ENCODE results near the gene CD82. TPM values are rescaled to one million over a fixed set of nuclear protein-coding genes. Genes with fewer than 3 reads are reported as not detected.

CD82 gene
- total and polyA plus RNA-seq, 2 of the 13 experiments (the other 11 are each of a cell fraction or from before 2014, with no cell fraction given): 0.05 TPM; not detected in 1

DNA sequence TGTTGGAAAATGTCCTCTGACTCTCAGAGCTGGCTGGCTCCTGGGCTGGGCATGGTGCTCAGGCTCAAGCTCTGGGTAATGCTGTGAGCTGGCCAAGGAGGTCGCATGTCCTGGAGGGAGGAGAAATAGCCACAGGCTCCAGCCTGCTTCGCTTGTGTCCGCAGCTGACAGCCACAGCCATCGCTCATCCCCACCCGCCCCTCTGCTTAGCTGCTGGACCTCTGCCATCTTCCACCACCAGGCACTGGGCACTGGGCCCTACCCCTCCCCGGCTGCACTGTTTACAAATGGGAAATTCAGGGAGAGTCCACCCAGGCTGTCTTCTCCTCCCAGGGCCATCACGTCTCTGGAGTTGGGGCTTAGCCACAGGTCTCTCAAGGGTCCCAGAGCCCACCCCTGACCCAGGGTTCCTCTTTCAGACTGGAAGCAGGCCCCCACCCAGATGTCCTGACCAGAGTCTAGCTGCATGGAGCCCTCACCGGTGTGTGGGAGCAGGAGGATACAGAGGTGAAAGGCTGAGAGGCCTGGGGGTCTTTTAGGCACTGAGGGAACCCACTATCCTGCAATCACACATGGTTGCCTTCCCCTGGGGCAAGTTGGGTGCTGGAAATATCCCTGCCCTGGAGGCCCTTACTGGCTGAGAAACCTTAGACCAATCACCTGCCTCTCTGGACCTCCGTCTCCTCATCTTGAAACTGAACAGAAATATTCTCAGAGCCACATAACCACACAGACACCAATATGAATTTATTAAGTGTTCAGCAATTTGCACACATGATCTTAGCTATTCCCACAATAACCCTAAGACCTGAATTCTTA lies 62.7 kb downstream of the CD82 start:
- FAIRE-seq (no peak), ATAC-seq (no peak), DNase-seq (ENCODE audit: low spot score) (no peak)
- Histone ChIP-seq H3K27me3 (ENCODE audit: control insufficient read depth in 1 of 2, insufficient read depth in 2 of 2, low read length in 2 of 2) (peaks cover 3 to 13% of the 10 kb centered on the region in 2 experiments; a peak in 3 of 5 replicates), H3K4me1 (ENCODE audit: insufficient read depth, low read length) (no peaks in the 10 kb centered on the region), H4K20me1 (ENCODE audit: insufficient read depth, low read length) (no peaks in the 10 kb centered on the region), H3K9me3 (ENCODE audit: low read length) (no peaks in the 10 kb centered on the region), H3K79me2 (ENCODE audit: insufficient read depth, low read length) (no peaks in the 10 kb centered on the region), H2AFZ (ENCODE audit: low read length) (no peak overlapping the region), H3K9ac (ENCODE audit: insufficient read depth, low read depth, low read length) (no peak overlapping the region), H3K4me3 (replicated peaks in 1 of 3; ENCODE audit: insufficient read depth in 1 of 3, low read depth in 2 of 3, low read length in 3 of 3) (no peak overlapping the region), H3K27ac (ENCODE audit: extremely low read length, insufficient read depth, low read length) (no peak overlapping the region), H3K4me2 (ENCODE audit: low read depth, low read length) (no peak overlapping the region), H3K36me3 (replicated peaks in 1 of 2; ENCODE audit: control insufficient read depth in 1 of 2, insufficient read depth in 2 of 2, low read length in 2 of 2) (no peaks in the 10 kb centered on the region)
- no TSS peak for BruUV-seq (replicated peaks)
- no peak for TF ChIP-seq ZNF383 (CRISPR knock-in tag; IDR thresholded peaks at IDR 0.05; ENCODE audit: borderline replicate concordance)
- TF ChIP-seq ZNF282 (IDR thresholded peaks at IDR 0.05; ENCODE audit: partially characterized antibody): no peak
- TF ChIP-seq NR2F2 (IDR thresholded peaks at IDR 0.05; ENCODE audit: borderline replicate concordance, low read depth): no peak
- no peak for TF ChIP-seq YEATS4 (CRISPR knock-in tag; IDR thresholded peaks at IDR 0.05; ENCODE audit: borderline replicate concordance)
- no peak for TF ChIP-seq GMEB2 (CRISPR knock-in tag; IDR thresholded peaks at IDR 0.05; ENCODE audit: low read depth)
- no peak for TF ChIP-seq KAT2B (IDR thresholded peaks at IDR 0.05; ENCODE audit: borderline replicate concordance, low read depth, low read length)
- no peak for TF ChIP-seq SP1 (IDR thresholded peaks at IDR 0.05)
- no peak for TF ChIP-seq SP1 (CRISPR knock-in tag; IDR thresholded peaks at IDR 0.05)
- TF ChIP-seq GPBP1L1 (CRISPR knock-in tag; IDR thresholded peaks at IDR 0.05): no peak
- no peak for TF ChIP-seq ZNF12 (CRISPR knock-in tag; IDR thresholded peaks at IDR 0.05)
- no peak for TF ChIP-seq TCF7 (IDR thresholded peaks at IDR 0.05; ENCODE audit: low read depth)
- no peak for TF ChIP-seq ZFYVE20 (CRISPR knock-in tag; IDR thresholded peaks at IDR 0.05; ENCODE audit: borderline replicate concordance, low read depth)
- TF ChIP-seq, protein P1, sequence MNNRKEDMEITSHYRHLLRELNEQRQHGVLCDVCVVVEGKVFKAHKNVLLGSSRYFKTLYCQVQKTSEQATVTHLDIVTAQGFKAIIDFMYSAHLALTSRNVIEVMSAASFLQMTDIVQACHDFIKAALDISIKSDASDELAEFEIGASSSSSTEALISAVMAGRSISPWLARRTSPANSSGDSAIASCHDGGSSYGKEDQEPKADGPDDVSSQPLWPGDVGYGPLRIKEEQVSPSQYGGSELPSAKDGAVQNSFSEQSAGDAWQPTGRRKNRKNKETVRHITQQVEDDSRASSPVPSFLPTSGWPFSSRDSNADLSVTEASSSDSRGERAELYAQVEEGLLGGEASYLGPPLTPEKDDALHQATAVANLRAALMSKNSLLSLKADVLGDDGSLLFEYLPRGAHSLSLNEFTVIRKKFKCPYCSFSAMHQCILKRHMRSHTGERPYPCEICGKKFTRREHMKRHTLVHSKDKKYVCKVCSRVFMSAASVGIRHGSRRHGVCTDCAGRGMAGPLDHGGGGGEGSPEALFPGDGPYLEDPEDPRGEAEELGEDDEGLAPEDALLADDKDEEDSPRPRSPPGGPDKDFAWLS (CRISPR knock-in tag; IDR thresholded peaks at IDR 0.05; ENCODE audit: borderline replicate concordance): no peak
- no peak for TF ChIP-seq SOX13 (IDR thresholded peaks at IDR 0.05)
- no peak for TF ChIP-seq SOX13 (CRISPR knock-in tag; conservative IDR thresholded peaks at IDR 0.05 in 1 of 2, IDR thresholded peaks at IDR 0.05 in 1 of 2)
- WGBS (ENCODE audit: low lambda C conversion rate): 7% methylated on average over 2 of the region's 9 CpGs
- in situ Hi-C loops (cut with HindIII; ENCODE audit: extremely low pct_ligation_motif_present, low pct_unique_long_range_greater_than_20kb): loop anchor here (10.0 kb wide), 1 partner anchor 137 kb away; no protein-coding TSS in a partner anchor
- POLR2A ChIA-PET: no interaction called here
- CTCF ChIA-PET (ENCODE audit: low intra/inter-chr PET ratio, low total read pairs): no interaction called here
- intact Hi-C loops (cut with micrococcal nuclease; ENCODE audit: unreplicated experiment): no loop called here
